Measurements from ENCODE around the gene ATOH8. TPM values are rescaled to one million over a fixed set of nuclear protein-coding genes. Genes with fewer than 3 reads are reported as not detected.

The ATOH8 gene
- total RNA-seq = 2.2 to 10.3 TPM (median 2.7 TPM) in 3 replicates
- long read RNA-seq, partial matches to known transcripts = 1 of 4 reads
- long read RNA-seq, other reads (novel, unspliced or antisense) = 0 of 4 reads

GRCh38 chr2:85753525-85754312 is at the start of gene ATOH8:
Gene ATOH8, plus strand, starts transcription at chr2:85753991. Its CDS starts 199 bp downstream, at chr2:85754190.
- no peaks in the 10 kb centered on the region for H3K9me3 Mint-ChIP-seq (ENCODE audit: low read depth)
- H3K27me3 Mint-ChIP-seq (ENCODE audit: low read depth) = peaks cover 18% of the 10 kb centered on the region
- no peak for TF ChIP-seq CTCF (IDR thresholded peaks at IDR 0.05)
- H3K36me3 Mint-ChIP-seq (ENCODE audit: low read depth) = no peaks in the 10 kb centered on the region
- peak within 1 kb of the TSS; percentile 82 for H3K4me3 Mint-ChIP-seq (ENCODE audit: unreplicated experiment)
- no peak for DNase-seq (ENCODE audit: low spot score)
- H3K4me1 Mint-ChIP-seq (ENCODE audit: low read depth) = peaks cover 39% of the 10 kb centered on the region
- H3K27ac Mint-ChIP-seq (ENCODE audit: unreplicated experiment) = no peak within 1 kb of the TSS

GRCh38 chr2:85704038-85704437 is 49.8 kb upstream of the ATOH8 start:
- H3K4me1 Mint-ChIP-seq (ENCODE audit: low read depth) = peaks cover 30% of the 10 kb centered on the region
- no peaks in the 10 kb centered on the region for H3K36me3 Mint-ChIP-seq (ENCODE audit: low read depth)
- no peaks in the 10 kb centered on the region for H3K9me3 Mint-ChIP-seq (ENCODE audit: low read depth)

GRCh38 chr2:85704800-85705679 is 48.8 kb upstream of the ATOH8 start:
- peak overlapping the region; percentile 17 for H3K27ac Mint-ChIP-seq (ENCODE audit: unreplicated experiment)
- no peaks in the 10 kb centered on the region for H3K36me3 Mint-ChIP-seq (ENCODE audit: low read depth)
- TF ChIP-seq CTCF (IDR thresholded peaks at IDR 0.05) = no peak
- no peak for DNase-seq (ENCODE audit: low spot score)
- H3K4me1 Mint-ChIP-seq (ENCODE audit: low read depth) = peaks cover 30% of the 10 kb centered on the region
- no peaks in the 10 kb centered on the region for H3K9me3 Mint-ChIP-seq (ENCODE audit: low read depth)
- peaks cover 7% of the 10 kb centered on the region for H3K27me3 Mint-ChIP-seq (ENCODE audit: low read depth)
- no peak overlapping the region for H3K4me3 Mint-ChIP-seq (ENCODE audit: unreplicated experiment)

More at GRCh38 chr2:85704038-85704437, 49.8 kb upstream of the ATOH8 start:
- no peak overlapping the region for H3K27ac Mint-ChIP-seq (ENCODE audit: unreplicated experiment)
- TF ChIP-seq CTCF (IDR thresholded peaks at IDR 0.05) = no peak
- no peak for DNase-seq (ENCODE audit: low spot score)
- no peak overlapping the region for H3K4me3 Mint-ChIP-seq (ENCODE audit: unreplicated experiment)
- peaks cover 2% of the 10 kb centered on the region for H3K27me3 Mint-ChIP-seq (ENCODE audit: low read depth)

- DNase-seq (ENCODE audit: low spot score) = no peak
- H3K27ac Mint-ChIP-seq (ENCODE audit: unreplicated experiment) = peak overlapping the region; percentile 32
- H3K4me1 Mint-ChIP-seq (ENCODE audit: low read depth) = peaks cover 30% of the 10 kb centered on the region
These were observed 48.1 kb upstream of the ATOH8 start for GRCh38 chr2:85705680-85706039.

More at GRCh38 chr2:85705680-85706039, 48.1 kb upstream of the ATOH8 start:
- no peaks in the 10 kb centered on the region for H3K36me3 Mint-ChIP-seq (ENCODE audit: low read depth)
- no peak overlapping the region for H3K4me3 Mint-ChIP-seq (ENCODE audit: unreplicated experiment)
- H3K9me3 Mint-ChIP-seq (ENCODE audit: low read depth) = no peaks in the 10 kb centered on the region
- no peak for TF ChIP-seq CTCF (IDR thresholded peaks at IDR 0.05)
- peaks cover 10% of the 10 kb centered on the region for H3K27me3 Mint-ChIP-seq (ENCODE audit: low read depth)

Measured in chondrocyte (in vitro differentiated cells).